HG03039 (cell line): ENCODE measurements around the gene GPD2.
A peak's percentile ranks its signal among the peaks of the same experiment; 100 is the strongest.
"Not testable (repeated sequence)": the region's sequence is repeated elsewhere in the genome, so short reads cannot be mapped to it uniquely, and the experiment has no call there.

Experiments
- ATAC-seq: cut with Tn5 transposase; IDR thresholded peaks from one replicate; pipeline ENCODE4 v1.9.1; 2021; ENCODE audit warnings: mild to moderate bottlenecking, moderate library complexity; ENCODE audit not compliant: unreplicated experiment

GPD2 gene

DNA sequence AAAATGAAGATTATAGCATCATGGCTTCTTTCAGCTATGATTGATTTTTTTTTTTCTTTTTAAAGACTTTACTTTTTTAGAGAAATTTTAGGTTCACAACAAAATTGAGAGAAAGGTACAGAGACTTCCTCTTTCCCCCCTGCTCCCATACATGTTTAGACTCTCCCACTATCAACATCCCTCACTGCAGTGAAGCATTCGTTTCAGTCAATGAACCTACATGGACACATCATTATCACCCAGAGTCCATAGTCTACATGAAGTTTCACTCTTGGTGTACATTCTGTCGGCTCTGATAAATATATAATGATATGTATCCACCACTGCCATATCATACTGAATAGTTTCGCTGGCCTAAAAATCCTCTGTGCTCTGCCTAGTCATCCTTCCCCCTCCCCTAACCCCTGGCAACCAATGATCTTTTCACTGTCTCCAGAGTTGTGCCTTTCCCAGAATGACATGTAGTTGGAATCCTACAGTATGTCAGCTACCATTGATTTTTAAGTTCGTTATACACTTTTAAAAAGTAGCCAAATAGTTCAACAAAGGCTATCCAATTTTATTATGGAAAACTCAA is 86.8 kb downstream of the GPD2 start:
- no peak for ATAC-seq

DNA sequence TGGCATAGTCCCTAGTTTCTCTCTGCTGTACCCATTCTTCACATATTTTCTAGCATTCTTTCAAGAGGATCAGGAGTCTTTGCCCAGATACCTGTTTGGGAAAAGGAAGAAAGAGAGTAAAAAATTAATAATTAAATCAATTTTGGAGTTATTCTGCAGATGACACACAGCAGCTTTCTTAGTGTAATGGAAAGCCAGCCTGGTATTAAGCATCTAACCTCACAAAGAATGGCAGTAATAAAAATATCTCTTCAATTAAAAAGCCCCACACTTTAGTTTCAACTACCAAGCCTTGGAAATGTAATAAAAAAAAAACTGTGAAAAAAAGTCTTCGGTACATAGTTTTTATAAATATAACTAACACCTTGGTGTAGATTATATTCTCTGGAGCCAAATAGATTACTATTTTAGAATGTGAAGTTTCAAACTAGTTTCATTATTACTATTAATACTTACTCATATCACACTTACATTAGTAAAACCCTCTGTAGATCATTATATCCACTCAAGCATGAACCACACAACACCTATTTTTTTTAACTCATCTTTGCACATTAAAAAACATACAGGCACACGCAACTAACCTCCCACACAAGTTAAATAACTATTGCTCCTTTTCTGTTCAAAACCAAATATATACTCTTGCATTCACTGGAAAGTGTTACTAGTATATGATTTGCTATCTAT is 90.9 kb downstream of the GPD2 start:
- ATAC-seq, result peak; percentile 95

DNA sequence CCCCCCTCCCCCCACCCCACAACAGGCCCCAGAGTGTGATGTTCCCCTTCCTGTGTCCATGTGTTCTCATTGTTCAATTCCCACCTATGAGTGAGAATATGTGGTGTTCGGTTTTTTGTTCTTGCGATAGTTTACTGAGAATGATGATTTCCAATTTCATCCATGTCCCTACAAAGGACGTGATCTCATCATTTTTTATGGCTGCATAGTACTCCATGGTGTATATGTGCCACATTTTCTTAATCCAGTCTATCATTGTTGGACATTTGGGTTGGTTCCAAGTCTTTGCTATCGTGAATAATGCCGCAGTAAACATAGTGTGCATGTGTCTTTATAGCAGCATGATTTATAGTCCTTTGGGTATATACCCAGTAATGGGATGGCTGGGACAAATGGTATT is 92.4 kb downstream of the GPD2 start:
- ATAC-seq, result not testable (repeated sequence)

DNA sequence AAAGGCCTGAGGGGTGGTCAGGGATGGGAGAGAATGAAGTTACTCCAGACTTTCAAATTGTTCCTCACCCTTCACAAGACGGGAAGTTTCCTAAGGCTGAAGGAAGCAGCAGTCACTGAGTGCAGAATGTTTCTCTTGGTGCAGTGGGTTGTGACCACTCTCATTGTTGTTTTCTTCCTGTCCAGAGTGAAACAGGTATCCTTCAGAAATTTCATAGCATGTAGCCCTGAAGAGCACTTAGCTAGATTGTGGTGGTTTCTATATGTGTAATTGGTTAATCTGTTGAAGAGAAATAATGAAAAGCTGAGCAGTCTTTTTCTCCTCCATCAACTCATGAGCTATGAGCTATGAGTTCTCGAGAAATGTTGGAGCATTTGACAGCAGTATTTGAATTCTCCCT is 96.8 kb downstream of the GPD2 start:
- no peak for ATAC-seq

DNA sequence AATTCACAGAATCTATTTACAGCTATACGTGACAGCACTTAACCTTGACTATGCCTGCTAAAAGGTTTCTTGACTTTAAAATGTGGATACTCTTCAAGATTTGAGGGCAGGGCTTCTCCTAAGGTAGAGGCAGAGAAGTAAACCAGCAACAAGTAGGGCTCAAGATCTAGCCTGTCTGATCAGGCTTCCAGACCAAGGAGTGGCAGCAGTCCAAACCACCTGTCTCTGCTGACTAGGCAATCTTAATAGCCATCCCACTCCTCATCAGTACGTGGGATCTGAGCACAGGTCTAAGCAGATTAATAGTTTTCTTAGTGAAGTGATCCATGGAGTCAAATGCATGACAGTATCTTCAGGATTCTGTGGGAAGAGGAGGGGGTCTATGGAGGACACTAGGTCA is 100.4 kb downstream of the GPD2 start:
- ATAC-seq, result no peak

DNA sequence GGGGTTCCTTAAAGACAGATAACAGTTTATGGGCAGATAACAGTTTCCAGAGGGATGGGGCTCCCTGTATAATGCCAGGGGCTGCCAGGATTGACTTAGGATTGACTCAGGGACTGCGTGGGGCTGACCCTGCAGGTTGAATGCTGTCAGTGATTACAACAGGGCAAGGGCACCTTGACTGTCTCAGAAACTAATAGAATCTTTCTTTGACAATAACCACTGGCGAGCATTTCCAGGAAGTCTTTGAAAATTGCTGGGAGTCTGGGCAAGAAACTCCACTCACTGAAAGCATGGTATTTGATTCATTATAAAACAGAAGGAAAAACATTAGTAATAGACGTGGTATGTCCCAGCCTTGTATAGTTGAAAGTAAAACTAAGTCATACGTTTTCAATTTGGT is 101.0 kb downstream of the GPD2 start:
- ATAC-seq, result no peak

DNA sequence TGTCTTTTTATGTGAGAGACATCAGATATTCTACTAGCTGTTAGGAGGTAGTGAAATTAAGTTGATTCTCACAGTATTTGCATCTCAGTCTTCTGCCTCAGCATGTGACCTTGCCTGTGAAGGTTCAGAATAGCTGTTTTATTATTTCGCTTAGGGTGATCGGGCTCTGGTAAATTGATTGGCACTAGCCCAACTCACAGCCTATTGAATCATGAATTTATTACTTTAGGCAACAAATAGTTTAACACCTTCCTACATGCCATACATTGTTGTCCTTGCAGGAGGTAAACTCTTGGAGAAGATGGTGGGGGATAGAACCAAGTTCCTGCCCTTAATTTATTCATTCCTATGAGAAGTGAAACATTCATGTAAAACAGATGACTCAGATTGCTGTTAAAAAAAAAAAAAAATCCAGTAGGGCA is 101.9 kb downstream of the GPD2 start:
- ATAC-seq, result no peak

DNA sequence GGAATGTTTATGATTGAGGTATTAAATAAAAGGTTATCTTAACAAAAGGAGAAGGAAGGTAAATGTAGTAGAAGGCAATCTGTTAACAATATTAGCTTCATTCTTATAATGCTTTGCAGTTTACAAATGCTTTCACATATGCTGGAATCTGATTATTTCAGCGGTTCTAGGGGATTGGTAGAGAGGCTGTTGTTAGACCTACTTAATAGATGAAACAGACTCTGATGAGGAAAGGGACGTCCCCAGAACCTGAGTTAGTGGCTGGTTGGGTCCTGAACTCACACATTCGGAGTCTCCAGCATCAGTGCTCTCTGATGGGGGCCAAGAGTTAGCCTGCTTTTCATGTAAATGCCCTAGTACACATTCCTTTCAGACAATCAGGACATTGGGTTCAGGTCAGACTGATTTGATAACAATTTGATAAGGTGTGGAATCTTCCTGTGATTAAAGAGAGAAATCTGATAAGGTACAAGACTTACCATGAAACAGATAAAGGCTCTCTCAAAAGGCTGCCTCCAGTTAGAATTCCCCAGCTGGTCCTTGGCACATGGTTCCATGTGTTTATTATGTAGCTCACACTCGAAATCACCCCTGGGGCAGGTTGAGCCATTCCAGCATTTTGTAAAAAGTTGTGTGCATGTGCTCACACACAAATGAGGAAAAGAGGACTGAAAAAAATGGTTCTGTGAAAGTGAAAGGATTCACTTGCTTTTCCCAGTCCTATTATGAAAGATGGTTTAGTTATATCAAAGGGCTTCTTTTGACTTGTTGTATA is 103.1 kb downstream of the GPD2 start:
- ATAC-seq, result no peak

DNA sequence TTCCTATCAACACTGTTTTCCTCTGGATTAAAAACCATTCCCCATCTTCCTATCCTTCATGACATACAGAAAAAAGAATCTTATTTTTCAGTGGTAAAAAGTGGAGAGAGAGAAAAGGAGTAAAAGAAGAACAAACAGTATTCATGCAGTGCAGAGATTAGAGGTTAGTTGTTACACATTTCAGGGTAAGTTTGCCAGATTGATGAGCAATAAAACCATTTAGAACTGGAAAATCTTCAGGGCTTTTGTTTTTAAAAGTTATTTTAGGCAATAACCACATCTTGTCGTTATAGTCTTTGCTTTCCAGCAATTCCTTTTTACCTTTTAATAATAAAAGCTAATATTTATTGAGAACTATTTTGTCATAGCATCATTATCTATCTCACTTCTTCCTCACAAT is 104.5 kb downstream of the GPD2 start:
- ATAC-seq, result no peak

DNA sequence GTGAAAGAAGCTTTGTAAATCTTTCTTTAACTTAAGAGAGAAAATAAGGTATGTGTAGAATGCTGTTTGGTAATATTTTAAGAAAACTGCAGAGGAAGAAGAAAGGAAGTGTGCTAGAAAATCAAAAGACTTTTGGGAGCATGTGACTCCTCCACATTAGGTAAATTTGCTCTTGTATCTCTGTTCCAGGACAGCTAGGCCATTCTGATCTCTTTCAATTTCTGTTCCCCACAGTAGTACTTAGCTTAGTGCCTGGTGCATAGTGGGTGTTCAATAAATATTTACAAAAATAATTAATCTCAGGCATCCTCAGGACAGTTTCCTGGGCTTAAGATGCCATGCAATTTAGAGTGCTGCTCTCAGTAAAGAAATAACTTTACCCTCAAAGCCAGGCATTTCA is 105.0 kb downstream of the GPD2 start:
- no peak for ATAC-seq

DNA sequence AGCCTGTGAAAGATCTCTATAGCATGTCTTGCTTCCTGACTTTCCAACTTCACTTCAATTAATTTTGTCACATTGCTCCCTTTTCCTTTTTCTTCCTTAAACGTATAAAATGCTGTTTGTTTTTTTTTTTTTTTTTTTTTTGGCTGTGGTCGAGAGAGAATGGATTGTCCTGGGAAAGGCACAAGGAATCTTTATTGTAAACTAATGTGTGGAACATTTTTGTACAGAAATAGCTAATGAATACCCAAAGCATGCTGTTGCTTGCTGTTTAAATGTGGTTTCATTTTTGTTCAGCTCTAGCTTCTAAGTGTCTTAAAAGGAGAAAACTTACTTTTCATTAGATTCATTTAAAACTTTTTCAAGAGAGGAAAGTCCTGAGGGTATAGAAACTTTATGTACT is 105.5 kb downstream of the GPD2 start:
- no peak for ATAC-seq

DNA sequence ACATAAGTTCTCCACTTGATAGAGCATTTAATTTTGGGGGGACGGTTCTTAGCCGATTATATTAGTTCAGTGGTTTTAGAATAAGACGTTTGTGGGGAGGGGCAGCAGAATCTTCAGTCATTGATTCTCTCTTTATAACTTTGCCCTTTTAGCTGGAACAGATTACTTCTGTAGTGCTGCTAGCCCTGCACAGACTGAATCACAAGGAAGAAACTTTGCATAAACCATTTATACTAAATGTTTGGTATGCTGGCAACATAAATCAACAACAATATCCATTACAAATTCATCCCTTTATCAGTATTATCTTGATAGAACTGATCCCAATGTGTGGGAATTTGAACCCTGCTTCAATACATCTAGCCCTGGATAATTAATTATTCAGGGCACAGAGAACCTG is 112.2 kb downstream of the GPD2 start:
- no peak for ATAC-seq

DNA sequence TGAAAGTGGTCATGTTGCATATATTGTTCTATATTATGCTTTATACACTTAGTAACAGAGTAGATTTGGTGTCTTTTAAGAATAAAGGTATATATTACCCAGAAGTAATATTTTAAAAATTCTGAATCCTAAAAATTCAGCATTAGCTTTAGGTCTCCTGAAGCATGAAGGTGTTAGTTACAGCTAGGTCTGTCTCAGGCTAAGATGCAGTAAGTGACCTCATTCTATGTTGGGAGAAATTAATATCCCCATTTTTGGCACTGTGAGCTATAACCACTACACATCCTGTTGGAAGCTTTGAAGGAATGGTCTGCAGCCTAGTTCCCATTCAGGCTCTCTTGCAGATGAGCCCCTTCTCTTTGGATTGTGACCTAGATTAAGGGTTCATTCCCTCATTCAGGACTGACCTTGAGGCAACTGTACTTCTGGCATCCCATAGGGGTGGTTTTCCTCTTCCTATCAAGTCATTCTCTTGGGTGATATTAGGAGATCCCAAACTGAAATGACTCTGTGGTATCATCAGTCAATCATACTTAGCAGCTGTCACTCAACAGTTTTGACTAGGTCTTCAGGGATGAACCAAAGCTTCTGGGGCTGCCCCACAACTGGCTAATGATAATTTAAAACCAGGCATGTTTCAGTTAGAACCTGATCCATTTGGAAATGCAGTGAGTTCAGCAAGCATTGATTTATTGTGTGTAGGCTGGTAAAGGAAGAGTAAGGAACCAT is 117.7 kb downstream of the GPD2 start:
- no peak for ATAC-seq

DNA sequence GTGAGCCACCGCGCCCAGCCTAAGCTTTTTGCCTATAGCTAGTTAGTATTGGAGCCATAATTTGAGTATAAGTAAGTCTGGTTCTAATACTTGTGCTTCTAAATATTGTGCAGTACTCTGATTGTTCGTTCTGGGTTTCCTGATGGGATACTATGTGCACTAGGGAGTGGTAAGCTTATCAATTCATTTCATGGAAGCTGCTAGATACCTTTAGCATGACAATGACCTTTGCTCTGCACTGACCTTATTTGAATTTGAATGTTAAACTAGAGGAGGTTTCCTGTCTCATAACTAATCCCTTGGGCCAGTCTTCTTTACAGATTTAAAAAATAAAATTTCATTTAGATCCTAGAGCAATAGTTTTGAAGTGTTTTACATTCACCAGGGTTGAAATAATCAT is 125.1 kb downstream of the GPD2 start:
- no peak for ATAC-seq

DNA sequence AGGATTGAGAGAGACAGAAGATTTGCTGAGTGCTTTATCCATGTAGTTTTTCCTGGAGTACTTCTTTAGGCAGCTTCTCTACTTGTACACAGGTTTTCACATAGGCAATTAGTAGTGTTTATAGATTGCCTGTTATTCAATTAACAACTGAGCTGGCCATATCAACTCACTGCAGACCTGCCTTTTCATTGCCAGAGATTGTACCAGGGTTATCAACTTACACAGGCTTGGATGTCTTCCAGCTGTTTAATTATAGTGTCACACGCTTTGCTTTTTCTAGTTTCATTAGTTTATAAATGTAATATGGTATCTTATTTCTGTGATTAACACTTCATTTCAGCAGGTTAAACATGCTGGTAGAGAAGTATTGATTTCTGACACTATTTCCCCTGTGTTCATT is 125.9 kb downstream of the GPD2 start:
- ATAC-seq, result no peak

DNA sequence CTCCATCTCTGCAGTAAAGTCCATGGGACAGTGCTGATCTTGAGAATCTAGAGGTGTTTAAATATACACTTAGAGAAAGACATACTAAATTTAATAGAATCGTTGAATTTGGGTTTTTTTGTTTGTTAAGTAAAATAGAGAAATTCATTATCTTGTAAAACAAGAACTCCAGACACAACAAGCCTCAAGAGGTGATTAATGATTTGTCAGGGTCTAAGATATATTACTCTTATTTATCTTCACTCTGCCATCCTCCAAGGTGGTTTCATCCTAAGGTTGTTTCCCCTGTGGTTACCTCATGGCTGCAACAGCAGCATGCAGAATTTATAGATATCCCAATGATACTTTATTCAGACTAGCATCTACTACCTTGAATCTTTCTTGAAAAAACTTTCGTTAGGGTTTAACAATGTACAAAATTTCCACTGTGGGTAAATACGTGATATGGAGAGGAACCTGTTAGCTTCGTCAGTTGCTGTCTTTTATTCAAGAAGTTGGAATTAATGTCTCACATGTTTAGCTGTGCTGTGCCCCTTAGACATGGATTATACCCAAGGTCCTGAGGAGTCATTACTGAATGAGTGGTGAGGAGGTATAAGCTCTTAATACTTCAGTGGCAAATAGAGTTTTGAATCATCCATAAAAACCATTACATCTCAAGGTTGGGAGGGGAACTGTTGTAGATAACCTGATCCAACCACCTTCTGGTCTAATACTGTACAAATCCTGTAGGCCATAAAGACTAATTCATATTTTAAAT is 128.0 kb downstream of the GPD2 start:
- ATAC-seq, result no peak

DNA sequence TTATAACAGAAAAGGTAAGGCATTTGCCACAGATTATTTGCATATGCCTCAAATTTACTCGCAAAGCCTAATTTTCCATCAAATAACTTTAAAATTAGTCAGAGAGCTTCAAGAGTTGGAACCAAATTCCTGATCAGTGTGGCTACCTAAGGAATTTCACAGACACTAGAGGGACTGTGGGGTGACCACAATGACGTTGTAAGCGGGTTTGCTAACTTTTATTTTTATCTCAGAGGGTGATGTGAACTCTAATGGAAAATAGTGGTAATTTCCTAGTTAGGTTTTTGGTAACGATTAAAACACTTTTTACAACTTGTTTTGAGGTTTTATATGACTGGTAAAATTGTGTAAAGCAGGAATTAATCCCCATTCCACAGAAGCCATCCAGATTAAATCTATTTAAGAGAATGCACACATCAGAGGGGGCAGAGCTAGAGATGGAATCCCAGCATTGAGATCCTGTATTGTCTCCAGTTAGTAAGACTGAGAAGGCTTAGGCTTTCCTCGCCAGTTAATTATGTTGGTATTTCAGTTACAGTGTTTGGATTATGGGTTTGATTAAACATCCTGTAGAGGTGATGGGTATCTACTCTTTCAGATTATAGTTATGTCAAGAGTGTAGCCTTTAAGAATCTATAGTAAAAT is 129.0 kb downstream of the GPD2 start:
- ATAC-seq, result no peak

DNA sequence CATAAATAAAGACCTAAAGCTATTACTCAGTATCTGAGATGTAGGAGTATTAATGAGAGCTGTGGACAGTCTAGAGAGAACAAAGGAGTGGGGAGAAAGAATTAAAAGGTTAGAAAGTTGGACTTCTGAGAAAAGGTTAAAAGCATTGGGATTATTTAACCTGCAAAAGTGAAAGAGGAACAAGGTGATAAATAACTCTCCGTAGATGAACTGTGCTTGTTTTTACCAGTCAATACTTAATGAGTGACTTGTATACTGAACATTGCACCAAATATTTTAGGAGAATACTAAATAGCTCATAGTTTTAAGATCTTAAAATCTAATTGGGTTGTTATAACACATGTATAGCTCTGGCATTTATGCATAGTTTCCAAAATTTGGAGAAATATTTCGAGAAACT is 137.5 kb downstream of the GPD2 start:
- ATAC-seq, result peak; percentile 51

DNA sequence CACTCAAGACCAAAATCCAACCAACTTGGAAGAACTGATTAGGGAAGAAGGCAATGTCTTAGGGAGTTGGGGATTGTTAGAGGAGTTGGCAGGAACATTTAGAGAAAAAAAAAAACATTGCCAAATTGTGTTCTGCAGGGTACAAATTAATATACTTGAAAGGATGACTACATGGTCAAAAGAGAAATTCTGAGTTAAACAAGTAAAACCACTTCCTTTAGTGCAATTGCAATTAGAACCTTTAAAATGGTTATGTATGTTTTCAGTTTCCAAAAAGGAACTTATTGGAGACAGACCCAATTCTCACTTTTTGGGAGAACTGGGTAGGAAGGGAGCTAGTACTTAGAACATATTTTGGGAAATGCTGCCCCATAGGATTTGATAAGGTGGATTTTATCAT is 137.9 kb downstream of the GPD2 start:
- ATAC-seq, result no peak

DNA sequence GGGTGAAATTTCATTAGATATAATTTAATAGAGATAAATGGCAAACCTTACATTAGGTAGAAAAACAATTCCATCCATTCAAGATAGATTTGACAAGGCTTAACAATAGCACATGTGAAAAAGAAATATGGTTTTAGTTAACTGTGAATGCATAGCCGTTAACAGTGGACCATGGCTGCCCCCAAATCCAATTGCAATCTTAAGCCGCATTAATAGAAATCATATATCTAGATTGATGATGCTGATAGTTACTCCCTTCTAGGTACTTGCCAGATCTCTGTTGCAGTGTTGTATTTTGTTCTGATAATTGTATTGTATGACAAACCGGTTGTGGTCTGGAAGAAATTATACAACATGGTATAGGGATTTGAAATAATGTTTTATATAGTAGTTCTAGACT is 139.8 kb downstream of the GPD2 start:
- no peak for ATAC-seq
